Activated CD4-positive, alpha-beta memory T cell treated with anti-CD3 and anti-CD28 coated beads, Interleukin-2, amount 10 ng/mL, durations not matched to agents 7 days and 5 days (primary cell): ENCODE measurements around the gene NOTCH1. TPM values are rescaled to one million over a fixed set of nuclear protein-coding genes. Genes with fewer than 3 reads are reported as not detected.

ENCODE experiments used
- CTCF ChIA-PET: fragments of 350-600 bp; sonication (Branson Sonifier 250); formaldehyde crosslinking; loops from one replicate; lab custom pipeline; 2021; ENCODE audit warnings: antibody characterized with exemption, inconsistent platforms; lab: Charles Lee
- POLR2A ChIA-PET: fragments of 350-600 bp; sonication (Branson Sonifier 250); formaldehyde crosslinking; loops from one replicate; lab custom pipeline; 2021; ENCODE audit warnings: antibody characterized with exemption; lab: Charles Lee
- DNase-seq: peaks from one replicate; pipeline ENCODE4 v3.0.0-alpha.2; 2020
- H3K27ac Mint-ChIP-seq: one replicate; pipeline ENCODE4 v1.8.0; 2021; ENCODE audit warnings: mild to moderate bottlenecking, mixed read lengths
- H3K27me3 Mint-ChIP-seq: one replicate; pipeline ENCODE4 v1.8.0; 2021; ENCODE audit warnings: mixed read lengths
- H3K36me3 Mint-ChIP-seq: one replicate; pipeline ENCODE4 v1.8.0; 2021; ENCODE audit warnings: low read depth, mixed read lengths
- H3K4me1 Mint-ChIP-seq: one replicate; pipeline ENCODE4 v1.8.0; 2021; ENCODE audit warnings: mixed read lengths
- H3K4me3 Mint-ChIP-seq: one replicate; pipeline ENCODE4 v1.8.0; 2021; ENCODE audit warnings: mild to moderate bottlenecking, mixed read lengths
- H3K9me3 Mint-ChIP-seq: one replicate; pipeline ENCODE4 v1.8.0; 2021; ENCODE audit warnings: mixed read lengths
- total RNA-seq, 2 experiments: library from RNA; stranded (reverse); gene quantifications; one replicate each; pipeline ENCODE4 v1.2.3, GENCODE V29; 2021

NOTCH1 gene
- total RNA-seq, 2 experiments from 2014 or later, result 58.8 to 59.8 TPM

DNA sequence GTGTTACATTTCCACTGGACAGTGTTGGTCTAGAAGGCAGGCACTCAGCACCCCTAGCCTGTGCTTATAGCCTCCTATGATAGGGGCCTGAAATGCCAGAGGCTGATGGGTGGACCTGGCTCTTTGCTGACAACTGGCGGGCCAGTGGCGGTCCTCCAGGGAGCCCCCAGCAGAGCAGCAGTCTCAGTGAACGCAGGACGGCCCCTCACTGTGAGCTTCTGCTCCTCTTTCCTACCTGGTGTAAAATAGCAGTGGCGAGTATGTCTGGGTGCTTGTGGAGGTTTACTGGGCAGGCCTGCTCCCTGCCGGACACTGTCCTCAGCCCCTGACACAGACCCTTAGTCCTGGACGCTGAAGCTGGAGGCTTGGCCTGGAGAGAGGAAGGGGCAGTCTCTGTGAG is 59.7 kb downstream of the NOTCH1 start:
- Mint-ChIP-seq H3K36me3 (no peaks in the 10 kb centered on the region), H3K4me1 (peaks cover 21% of the 10 kb centered on the region), H3K27me3 (no peaks in the 10 kb centered on the region), H3K27ac (no peak overlapping the region), H3K9me3 (no peaks in the 10 kb centered on the region), H3K4me3 (no peak overlapping the region)
- ChIA-PET POLR2A (interaction anchor here (0.7 to 1.3 kb wide), 2 partner anchors 53 to 133 kb away, joined by 3 to 4 read pairs; no protein-coding TSS in a partner anchor), CTCF (interaction anchor here (0.8 to 6.7 kb wide), 7 partner anchors 53 to 207 kb away, joined by 3 to 34 read pairs (median 7); no protein-coding TSS in a partner anchor)
- no peak for DNase-seq

DNA sequence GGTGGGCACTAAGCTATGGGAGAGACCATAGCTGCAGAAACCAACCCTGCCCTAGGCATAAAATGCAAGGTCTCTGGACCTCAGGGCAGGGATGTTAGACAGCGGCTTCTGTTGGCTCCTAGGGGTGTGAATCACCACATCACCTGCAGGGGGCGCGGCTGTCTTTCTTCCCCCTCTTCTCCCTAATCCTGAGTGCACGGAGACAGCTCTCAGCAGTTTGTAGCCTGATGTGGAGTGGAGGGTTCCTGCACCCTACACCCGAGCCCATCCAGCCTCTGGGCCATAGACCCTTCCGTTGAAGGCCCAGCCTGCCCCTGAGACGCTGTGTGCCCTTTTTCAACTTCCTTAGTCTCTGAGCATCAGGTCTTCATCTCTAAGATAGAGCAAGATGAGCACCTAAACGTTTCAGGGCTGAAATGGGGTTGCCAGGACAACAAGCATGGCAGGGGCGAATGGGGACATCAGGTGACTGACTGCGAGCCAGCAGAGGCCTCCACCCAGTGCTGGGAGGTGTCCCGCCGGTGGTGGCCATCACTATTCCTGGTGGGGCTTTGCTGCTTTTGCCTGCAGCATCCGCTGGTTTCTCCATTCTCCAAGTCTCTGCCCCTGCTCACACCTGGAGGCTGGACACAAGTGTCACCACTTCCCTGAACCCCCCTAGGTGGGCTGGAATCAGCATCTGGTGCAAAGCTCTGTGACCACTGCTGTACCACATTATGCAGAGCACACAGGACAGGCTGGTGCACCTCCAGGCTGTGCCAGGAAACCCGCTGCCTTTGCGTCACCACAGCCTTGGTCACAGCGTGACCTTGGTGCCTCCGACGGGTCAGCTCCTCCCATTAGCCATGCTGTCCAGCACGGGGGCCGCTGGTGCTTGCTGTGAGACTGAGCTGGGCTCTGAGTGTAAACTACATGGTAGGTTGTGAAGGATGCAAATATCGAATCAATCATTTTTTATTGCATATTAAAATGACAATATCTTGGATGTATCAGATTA is 60.5 kb downstream of the NOTCH1 start:
- Mint-ChIP-seq H3K4me1 (peaks cover 24% of the 10 kb centered on the region), H3K9me3 (no peaks in the 10 kb centered on the region), H3K27ac (peak overlapping the region; percentile 54), H3K4me3 (peak overlapping the region; percentile 24), H3K27me3 (no peaks in the 10 kb centered on the region), H3K36me3 (no peaks in the 10 kb centered on the region)
- ChIA-PET POLR2A (interaction anchor here (1.1 to 2.2 kb wide), 8 partner anchors 54 to 703 kb away, joined by 3 to 14 read pairs (median 3); partner anchors contain the start of genes ANAPC2 and SSNA1), CTCF (interaction anchor here (0.7 to 6.7 kb wide), 14 partner anchors 48 to 243 kb away, joined by 3 to 34 read pairs (median 4); no protein-coding TSS in a partner anchor)
- DNase-seq, result peak; percentile 87

DNA sequence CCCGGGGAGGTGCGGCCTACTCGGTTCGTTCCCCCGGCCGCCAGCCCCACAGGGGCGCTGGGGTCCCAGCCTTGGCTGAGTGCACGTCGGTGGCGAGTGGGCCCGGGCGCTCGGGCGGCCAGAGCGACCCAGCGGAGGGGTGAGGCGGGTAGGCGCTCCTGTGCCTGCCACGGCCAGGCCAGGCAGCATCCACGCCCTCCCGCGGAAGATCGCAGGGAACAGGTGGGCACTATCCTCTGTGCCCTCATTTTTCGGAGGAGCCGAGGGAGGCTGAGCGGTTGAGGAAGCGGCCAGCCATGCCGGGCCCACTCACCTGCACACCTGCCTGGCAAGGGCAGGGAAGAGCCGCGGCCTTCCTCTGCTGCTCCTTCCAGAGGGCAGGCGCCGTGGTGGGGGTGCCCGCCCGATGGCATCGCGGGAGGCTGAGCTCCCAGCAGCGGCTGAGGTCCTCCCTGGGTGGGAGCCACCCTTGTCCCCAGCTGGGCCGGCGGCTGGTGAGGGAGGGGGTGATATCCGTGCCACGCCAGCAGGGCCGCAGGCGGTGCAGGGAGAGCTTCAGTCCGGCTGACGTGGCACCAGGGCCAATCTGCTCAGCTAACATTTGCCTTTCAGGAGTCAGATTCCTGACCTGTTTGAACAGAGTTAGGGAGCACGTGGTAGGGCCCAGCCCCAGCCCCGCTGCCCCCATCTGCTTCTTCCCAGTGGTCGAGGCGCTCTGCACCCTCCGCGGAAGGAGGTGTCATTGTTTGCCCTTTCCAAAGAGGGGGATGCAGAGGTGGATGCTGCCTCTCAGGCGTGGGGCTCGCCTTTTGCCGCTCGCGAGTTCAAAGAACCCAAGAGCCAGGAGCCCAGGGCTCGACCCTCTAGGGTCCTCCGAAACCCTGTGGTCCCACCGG is 61.4 kb downstream of the NOTCH1 start:
- DNase-seq, result peak; percentile 24
- Mint-ChIP-seq H3K4me1 (peaks cover 31% of the 10 kb centered on the region), H3K4me3 (peak overlapping the region; percentile 24), H3K27ac (peak overlapping the region; percentile 54), H3K27me3 (no peaks in the 10 kb centered on the region), H3K36me3 (peaks cover 8% of the 10 kb centered on the region), H3K9me3 (no peaks in the 10 kb centered on the region)
- ChIA-PET POLR2A (interaction anchor here (0.7 to 2.2 kb wide), 14 partner anchors 46 to 756 kb away, joined by 3 to 14 read pairs (median 3); partner anchors contain the start of genes ANAPC2 and SSNA1), CTCF (interaction anchor here (0.7 to 6.7 kb wide), 9 partner anchors 48 to 244 kb away, joined by 3 to 34 read pairs (median 6); no protein-coding TSS in a partner anchor)

DNA sequence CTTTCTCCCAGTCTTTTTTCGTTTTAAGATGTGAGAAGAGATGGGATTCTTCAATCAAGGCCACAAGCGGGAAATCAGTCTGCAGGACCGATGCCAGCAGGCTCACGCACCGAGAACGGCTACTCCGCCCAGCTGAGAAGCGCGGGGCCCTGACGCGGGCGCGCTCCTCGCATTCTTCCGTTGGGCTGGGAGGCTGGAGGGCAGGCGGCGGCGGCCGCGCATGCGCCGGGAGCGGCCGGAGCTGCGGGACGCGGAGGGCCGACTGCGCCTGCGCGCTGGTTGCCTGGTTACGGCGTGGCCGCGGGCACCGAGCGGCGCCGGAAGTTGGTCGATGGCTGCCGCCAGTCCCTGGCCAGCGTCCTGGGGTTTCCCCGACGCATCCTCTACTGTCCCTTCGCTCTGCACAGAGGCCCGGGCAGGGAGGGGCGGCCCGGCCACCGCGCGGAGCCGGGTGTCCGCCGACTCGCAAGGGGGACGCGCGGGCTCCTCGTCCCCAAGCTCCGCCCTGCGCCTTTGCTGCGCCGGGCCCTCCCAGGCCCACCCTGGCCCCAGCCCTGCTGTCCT is 62.2 kb downstream of the NOTCH1 start:
- no peaks in the 10 kb centered on the region for H3K27me3 Mint-ChIP-seq
- POLR2A ChIA-PET, result interaction anchor here (0.7 to 2.2 kb wide), 11 partner anchors 45 to 757 kb away, joined by 3 to 14 read pairs (median 3); no protein-coding TSS in a partner anchor

DNA sequence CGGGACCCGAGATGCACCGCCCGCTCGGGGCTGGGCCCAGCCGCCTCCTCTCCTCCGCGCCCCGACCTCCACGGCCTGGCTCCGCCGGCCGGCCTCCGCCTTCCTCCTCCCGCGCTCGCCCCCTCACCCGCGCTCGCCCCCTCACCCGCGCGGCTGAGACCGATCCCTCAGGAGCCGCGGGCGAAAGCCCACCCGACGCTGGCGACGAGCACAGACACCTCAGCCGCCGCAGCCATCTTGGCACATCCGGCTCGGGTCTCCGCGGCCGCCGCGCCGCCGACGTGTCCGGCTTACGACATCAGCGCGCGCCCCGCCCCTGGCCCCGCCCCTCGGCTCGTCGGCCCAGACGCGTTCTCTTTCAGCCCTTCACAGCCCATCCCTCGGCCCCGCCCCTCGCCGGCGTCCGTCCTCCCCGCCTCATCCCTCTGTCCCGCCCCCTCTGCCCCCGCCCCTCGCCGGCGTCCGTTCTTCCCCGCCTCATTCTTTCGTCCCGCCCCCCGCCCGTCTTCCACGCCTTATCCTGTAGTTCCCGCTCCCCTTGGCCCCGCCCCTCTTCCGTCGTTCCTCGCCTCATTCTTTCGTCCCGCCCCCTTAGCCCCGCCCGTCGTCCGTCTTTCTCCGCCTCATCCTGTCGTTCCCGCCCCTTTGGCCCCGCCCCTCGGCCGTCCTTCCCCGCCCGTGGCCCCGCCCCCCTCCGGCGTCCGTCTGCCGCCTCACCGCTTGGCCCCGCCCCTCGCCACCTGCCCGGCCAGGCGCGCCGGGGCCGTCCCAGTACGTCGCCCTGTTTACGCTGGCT is 62.9 kb downstream of the NOTCH1 start, which contains the start of gene SEC16A:
TSS of gene SEC16A (minus strand) at position 248 of the 796 bp plus-strand sequence. CDS start 5,425 bp downstream, outside the sequence.
- ChIA-PET POLR2A (interaction anchor here (1.0 to 2.2 kb wide), 7 partner anchors 44 to 758 kb away, joined by 3 to 14 read pairs (median 3); no protein-coding TSS in a partner anchor), CTCF (interaction anchor here (0.6 to 6.7 kb wide), 6 partner anchors 39 to 244 kb away, joined by 3 to 34 read pairs (median 4); no protein-coding TSS in a partner anchor)
- H3K27me3 Mint-ChIP-seq, result no peaks in the 10 kb centered on the region
- DNase-seq, result peak; percentile 99
- H3K27ac Mint-ChIP-seq, result peak within 1 kb of the TSS; percentile 100
- H3K36me3 Mint-ChIP-seq, result peaks cover 11% of the 10 kb centered on the region
- peaks cover 35% of the 10 kb centered on the region for H3K4me1 Mint-ChIP-seq
- no peaks in the 10 kb centered on the region for H3K9me3 Mint-ChIP-seq
- peak within 1 kb of the TSS; percentile 99 for H3K4me3 Mint-ChIP-seq

More for the DNA sequence above, 62.2 kb downstream of the NOTCH1 start:
- CTCF ChIA-PET, result interaction anchor here (0.6 to 6.7 kb wide), 8 partner anchors 38 to 244 kb away, joined by 3 to 34 read pairs (median 5); no protein-coding TSS in a partner anchor
- Mint-ChIP-seq H3K27ac (peak overlapping the region; percentile 100), H3K4me3 (peak overlapping the region; percentile 99), H3K36me3 (peaks cover 11% of the 10 kb centered on the region), H3K9me3 (no peaks in the 10 kb centered on the region), H3K4me1 (peaks cover 35% of the 10 kb centered on the region)
- peak; percentile 96 for DNase-seq

DNA sequence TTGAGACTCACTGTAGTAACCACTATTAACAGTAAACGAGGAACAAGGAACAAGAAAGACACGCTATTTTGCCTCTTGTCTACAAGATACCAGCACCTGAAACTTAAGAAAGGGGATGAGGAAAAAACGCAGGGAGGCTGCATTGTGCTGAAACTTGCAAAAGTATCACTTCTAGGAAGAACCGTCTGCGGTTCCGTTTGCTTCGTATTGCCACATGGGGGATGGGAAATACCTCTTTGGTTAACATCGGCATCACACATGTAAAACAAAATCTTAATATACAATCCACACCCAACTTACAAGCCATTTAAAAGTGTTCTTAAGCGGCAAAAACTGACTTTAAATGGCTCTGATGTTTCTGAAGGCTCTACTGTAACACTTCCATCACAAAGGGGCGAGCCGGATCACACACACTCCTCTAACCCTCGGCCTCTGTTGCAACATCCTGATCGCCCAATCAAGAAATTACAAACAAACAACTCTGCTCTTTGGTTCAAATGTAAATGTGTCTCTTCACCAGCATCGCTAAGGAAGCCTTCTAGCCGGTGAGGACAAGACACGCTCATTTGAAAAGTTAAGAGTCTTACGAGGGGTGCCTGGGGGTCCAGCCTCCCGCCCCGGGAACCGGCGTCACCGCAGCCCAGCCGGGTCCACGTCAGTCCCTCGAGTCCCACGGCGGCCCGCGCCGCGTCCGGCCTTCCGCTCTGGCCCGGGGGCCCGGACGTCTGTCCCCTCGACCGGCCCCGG is 63.6 kb downstream of the NOTCH1 start:
- Mint-ChIP-seq H3K27me3 (no peaks in the 10 kb centered on the region), H3K4me3 (peak overlapping the region; percentile 99), H3K9me3 (no peaks in the 10 kb centered on the region), H3K36me3 (peaks cover 17% of the 10 kb centered on the region), H3K4me1 (peaks cover 35% of the 10 kb centered on the region), H3K27ac (peak overlapping the region; percentile 80)
- POLR2A ChIA-PET, result no interaction called here
- peak; percentile 44 for DNase-seq
- CTCF ChIA-PET, result no interaction called here

DNA sequence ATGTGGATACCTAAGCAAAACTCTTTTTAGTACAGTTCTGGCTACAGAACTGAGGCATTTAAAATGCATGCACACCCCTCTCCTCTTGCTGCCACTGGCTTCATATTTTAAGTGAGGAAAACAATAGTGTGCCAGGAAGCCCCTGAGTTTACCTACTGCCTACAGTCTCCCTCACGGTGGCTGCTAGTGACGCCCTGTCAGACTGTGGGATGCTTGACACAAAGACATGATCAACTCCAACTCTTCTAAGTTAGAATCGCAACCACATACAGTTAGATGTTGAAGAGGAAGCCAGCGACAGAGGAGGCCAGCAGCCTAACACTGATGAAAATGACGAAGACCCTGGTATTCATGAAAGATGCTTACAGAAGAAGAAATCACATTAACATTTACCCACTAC is 64.3 kb downstream of the NOTCH1 start:
- peak overlapping the region; percentile 80 for H3K27ac Mint-ChIP-seq
- ChIA-PET CTCF (no interaction called here), POLR2A (no interaction called here)
- H3K4me1 Mint-ChIP-seq, result peaks cover 35% of the 10 kb centered on the region
- no peaks in the 10 kb centered on the region for H3K9me3 Mint-ChIP-seq
- H3K36me3 Mint-ChIP-seq, result peaks cover 22% of the 10 kb centered on the region
- no peak for DNase-seq
- no peaks in the 10 kb centered on the region for H3K27me3 Mint-ChIP-seq
- H3K4me3 Mint-ChIP-seq, result peak overlapping the region; percentile 99

DNA sequence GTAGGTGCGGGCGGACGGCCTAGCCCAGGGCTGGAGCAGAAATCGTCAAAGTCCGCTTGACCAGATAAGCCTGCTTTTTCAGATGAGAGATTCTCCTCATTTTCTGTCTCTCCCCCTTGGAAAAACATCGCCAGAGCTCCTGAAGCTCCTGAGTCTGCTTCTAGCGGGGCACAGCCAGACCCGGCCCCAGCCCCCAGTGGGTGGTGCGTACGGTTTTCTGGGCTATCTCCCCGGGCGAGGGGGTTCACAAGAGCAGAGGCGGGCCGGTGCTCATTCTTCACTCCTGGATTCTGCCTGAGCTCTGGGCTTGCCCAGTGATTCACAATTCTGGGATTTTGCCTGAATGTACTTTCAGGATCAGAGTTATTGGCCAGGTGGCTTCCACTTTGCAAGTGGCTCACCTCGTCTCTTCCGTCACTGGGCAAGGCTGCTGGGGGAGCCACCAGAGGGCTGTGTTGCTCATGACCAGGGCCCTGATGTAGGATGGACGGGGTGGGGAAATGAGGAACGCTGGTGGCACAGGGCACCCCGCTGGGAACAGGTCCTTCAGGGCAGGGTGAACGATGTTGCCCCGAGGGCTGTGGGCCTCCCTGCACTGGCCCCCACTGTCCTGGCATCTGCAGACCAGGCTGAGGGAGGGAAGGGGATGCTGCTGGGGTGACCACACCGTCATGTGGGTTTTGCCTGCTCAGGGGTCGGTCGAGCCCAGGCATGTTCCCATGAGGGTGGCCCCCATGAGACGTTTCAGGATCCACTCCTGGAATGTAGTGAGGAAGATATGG is 69.3 kb downstream of the NOTCH1 start:
- Mint-ChIP-seq H3K4me1 (peaks cover 19% of the 10 kb centered on the region), H3K4me3 (no peak overlapping the region), H3K36me3 (peaks cover 46% of the 10 kb centered on the region), H3K9me3 (no peaks in the 10 kb centered on the region), H3K27me3 (no peaks in the 10 kb centered on the region), H3K27ac (no peak overlapping the region)
- ChIA-PET POLR2A (no interaction called here), CTCF (no interaction called here)
- DNase-seq, result no peak

DNA sequence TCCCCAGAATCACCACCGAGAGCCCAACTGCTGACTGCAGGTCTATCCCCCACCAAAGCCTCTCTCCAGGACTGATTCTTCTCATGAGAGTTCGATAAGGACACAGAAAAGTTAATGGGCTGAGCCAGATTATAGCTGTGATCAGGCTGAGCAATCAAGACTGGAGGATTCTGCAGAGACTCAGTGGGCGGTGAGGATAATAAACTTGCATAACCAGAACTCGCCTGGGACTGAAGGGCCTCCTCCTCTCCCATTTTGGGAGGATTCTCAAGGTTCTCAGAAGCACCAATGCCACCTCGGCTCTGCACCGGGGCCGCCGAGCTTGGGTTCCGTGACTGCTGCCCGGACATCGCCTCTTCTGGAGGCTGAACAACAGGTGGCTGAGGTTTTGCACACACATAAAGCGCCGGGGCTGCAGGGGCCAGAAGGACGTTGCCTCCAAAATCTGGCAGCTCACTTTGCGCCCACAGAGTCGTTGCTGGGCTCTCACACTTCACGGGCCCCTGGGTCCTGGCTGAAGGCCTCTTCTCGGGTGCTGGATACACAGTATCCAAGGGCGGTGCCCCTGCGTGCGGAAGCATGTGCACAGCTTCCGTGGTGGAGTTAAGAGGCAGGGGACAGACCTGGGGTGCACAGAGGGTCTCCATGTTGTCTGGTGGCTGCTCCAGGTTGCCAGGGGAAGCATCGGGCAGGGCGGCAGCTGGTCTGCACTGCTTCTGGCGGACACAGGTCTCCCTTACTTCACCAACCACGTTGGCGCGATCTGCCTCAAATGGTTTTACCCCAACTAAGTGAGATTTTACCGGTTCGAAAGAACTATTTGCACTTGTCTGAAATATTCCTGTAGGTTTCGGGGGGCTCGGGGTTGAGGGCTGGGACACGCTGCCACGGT is 70.6 kb downstream of the NOTCH1 start:
- no peak for DNase-seq
- no peak overlapping the region for H3K27ac Mint-ChIP-seq
- no peaks in the 10 kb centered on the region for H3K9me3 Mint-ChIP-seq
- ChIA-PET POLR2A (no interaction called here), CTCF (no interaction called here)
- peaks cover 10% of the 10 kb centered on the region for H3K4me1 Mint-ChIP-seq
- H3K27me3 Mint-ChIP-seq, result no peaks in the 10 kb centered on the region
- H3K4me3 Mint-ChIP-seq, result no peak overlapping the region
- H3K36me3 Mint-ChIP-seq, result peaks cover 50% of the 10 kb centered on the region
